ENCODE data around the gene TIE1. TPM values are rescaled to one million over a fixed set of nuclear protein-coding genes. Genes with fewer than 3 reads are reported as not detected.

Gene TIE1
- total RNA-seq, 4 donors from 2014 or later = 15.9 to 27.9 (median 20.7) TPM

DNA sequence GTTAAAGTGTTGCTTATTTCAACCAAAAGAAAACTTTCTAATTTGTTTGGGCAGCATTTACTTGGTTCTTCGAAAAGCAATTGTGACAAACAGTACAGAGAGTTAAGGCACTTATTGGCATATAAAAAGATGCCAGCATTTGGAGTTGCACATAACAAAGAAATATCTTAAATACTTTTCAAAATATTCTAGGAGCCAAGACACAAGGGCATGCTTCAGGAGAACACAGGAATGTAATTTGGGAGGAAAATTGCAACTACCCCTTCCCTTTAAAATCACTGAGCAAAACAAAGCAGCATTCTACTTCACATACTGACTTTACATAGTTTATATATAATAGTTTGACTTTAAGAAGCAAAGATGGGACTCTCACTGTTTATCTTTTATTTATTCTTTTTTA, 4.6 kb upstream of the TIE1 start:
- Histone ChIP-seq H3K4me1 (peaks cover 19 to 33% of the 10 kb centered on the region in 2 donors), H3K36me3 (no peaks in the 10 kb centered on the region), H3K27ac (peak overlapping the region; percentile 76 to 84 (median 82)), H3K27me3 (no peaks in the 10 kb centered on the region), H3K4me3 (no peak overlapping the region), H3K9me3 (no peaks in the 10 kb centered on the region)
- ATAC-seq (no peak), DNase-seq (no peak)
- in situ Hi-C loops (cut with MboI; ENCODE audit: low sequenced_read_pairs in 4 of 4) = no loop called here
- TF ChIP-seq, protein P1, sequence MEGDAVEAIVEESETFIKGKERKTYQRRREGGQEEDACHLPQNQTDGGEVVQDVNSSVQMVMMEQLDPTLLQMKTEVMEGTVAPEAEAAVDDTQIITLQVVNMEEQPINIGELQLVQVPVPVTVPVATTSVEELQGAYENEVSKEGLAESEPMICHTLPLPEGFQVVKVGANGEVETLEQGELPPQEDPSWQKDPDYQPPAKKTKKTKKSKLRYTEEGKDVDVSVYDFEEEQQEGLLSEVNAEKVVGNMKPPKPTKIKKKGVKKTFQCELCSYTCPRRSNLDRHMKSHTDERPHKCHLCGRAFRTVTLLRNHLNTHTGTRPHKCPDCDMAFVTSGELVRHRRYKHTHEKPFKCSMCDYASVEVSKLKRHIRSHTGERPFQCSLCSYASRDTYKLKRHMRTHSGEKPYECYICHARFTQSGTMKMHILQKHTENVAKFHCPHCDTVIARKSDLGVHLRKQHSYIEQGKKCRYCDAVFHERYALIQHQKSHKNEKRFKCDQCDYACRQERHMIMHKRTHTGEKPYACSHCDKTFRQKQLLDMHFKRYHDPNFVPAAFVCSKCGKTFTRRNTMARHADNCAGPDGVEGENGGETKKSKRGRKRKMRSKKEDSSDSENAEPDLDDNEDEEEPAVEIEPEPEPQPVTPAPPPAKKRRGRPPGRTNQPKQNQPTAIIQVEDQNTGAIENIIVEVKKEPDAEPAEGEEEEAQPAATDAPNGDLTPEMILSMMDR (IDR thresholded peaks at IDR 0.05 in 4 of 5, conservative IDR thresholded peaks at IDR 0.05 in 1 of 5) = no peak
- TF ChIP-seq POLR2A (IDR thresholded peaks at IDR 0.05) = no peak
- intact Hi-C loops (cut with DNase I; ENCODE audit: low total_unique reads) = loop anchor here (5.0 kb wide), 1 partner anchor 61 kb away; the partner anchor contains the start of gene CDC20

DNA sequence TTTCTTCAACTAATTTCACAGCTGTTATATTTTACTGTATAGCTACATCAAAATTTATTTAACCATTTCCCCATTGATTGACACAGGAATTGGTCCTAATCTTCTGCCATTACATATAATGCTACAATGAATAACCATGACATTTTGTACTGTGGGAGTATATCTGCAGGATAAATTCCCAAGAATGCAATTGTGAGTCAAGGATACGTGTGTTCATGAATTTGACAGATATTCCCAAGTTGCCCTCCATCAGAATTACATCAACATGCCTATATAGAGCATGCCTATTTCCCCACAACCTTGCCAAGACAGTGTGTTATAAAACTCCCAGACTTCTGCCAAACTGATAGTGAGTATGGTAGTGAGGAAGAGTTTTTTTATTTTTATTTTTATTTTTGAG, 2.7 kb upstream of the TIE1 start:
- no peak overlapping the region for H3K4me3 ChIP-seq
- ATAC-seq (no peak), DNase-seq (no peak)
- TF ChIP-seq, protein P1 (IDR thresholded peaks at IDR 0.05 in 4 of 5, conservative IDR thresholded peaks at IDR 0.05 in 1 of 5) = no peak
- TF ChIP-seq POLR2A (IDR thresholded peaks at IDR 0.05) = no peak
- no peaks in the 10 kb centered on the region for H3K27me3 ChIP-seq
- H3K4me1 ChIP-seq = peaks cover 19 to 32% of the 10 kb centered on the region in 2 donors
- in situ Hi-C loops (cut with MboI; ENCODE audit: low sequenced_read_pairs in 4 of 4) (no loop called here), intact Hi-C loops (cut with DNase I; ENCODE audit: low total_unique reads) (loop anchor here (5.0 kb wide), 1 partner anchor 59 kb away; the partner anchor contains the start of gene CDC20)
- H3K27ac ChIP-seq = peak overlapping the region in 2 of 4 donors; percentile 0 to 76
- no peaks in the 10 kb centered on the region for H3K36me3 ChIP-seq
- H3K9me3 ChIP-seq = no peaks in the 10 kb centered on the region

DNA sequence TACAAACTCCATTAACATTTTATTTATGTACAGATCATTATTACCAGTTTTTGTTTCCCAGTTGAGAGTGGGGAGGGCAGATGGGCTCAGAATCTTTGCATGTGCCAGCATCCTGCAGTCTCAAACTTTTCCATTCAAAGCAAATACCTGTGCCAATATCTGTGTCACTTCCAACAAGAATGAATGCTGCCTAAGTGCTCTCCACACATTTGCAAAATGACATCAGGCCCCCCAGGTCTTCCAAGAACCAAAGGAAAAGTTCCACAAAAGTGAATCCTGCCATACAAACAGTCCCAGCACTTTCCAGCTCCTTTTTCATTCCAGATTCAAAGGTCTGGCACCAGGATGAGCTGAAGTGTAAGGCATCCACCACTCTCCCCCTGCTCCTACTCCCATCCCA, 1.7 kb upstream of the TIE1 start:
- no peaks in the 10 kb centered on the region for H3K9me3 ChIP-seq
- ATAC-seq = no peak
- in situ Hi-C loops (cut with MboI; ENCODE audit: low sequenced_read_pairs in 4 of 4) (no loop called here), intact Hi-C loops (cut with DNase I; ENCODE audit: low total_unique reads) (loop anchor here (5.0 kb wide), 1 partner anchor 58 kb away; the partner anchor contains the start of gene CDC20)
- no peak for TF ChIP-seq POLR2A (IDR thresholded peaks at IDR 0.05)
- TF ChIP-seq, protein P1 (IDR thresholded peaks at IDR 0.05 in 4 of 5, conservative IDR thresholded peaks at IDR 0.05 in 1 of 5) = no peak
- no peaks in the 10 kb centered on the region for H3K27me3 ChIP-seq
- peaks cover 11 to 21% of the 10 kb centered on the region in 2 donors for H3K4me1 ChIP-seq
- no peak for DNase-seq
- peak overlapping the region; percentile 70 to 81 (median 74) for H3K27ac ChIP-seq
- H3K36me3 ChIP-seq = no peaks in the 10 kb centered on the region
- no peak overlapping the region for H3K4me3 ChIP-seq

DNA sequence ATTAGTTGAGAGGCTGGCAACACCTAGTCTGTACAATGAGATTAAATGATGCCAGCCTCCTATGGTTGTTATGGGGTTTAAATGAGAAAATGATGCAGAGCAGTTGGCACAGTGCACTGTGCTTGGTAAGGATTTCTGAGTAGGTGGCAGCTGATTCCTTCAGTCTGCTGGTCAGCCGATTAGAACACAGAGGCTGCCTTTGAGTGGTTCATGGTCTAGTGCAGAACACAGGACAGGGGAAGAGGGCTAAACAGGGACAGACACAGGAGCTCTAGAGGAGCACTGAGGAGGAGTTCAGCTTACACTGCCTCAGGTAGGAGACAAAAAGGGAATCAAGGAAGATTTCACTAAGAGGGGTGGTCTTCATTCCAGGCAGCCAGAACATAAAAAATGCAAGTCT, 1.4 kb downstream of the TIE1 start:
- Histone ChIP-seq H3K36me3 (no peaks in the 10 kb centered on the region), H3K9me3 (no peaks in the 10 kb centered on the region), H3K27ac (peak overlapping the region; percentile 70 to 81 (median 74)), H3K4me3 (peak overlapping the region; percentile 47 to 54 (median 48)), H3K4me1 (no peaks in the 10 kb centered on the region), H3K27me3 (no peaks in the 10 kb centered on the region)
- ATAC-seq = no peak
- in situ Hi-C loops (cut with MboI; ENCODE audit: low sequenced_read_pairs in 4 of 4) (no loop called here), intact Hi-C loops (cut with DNase I; ENCODE audit: low total_unique reads) (loop anchor here (5.0 kb wide), 1 partner anchor 65 kb away; no protein-coding TSS in a partner anchor)
- no peak for DNase-seq
- TF ChIP-seq, protein P1 (IDR thresholded peaks at IDR 0.05 in 4 of 5, conservative IDR thresholded peaks at IDR 0.05 in 1 of 5) = no peak
- no peak for TF ChIP-seq POLR2A (IDR thresholded peaks at IDR 0.05)
